Measurements from ENCODE around the gene RPL35.

- TF ChIP-seq CTCF (IDR thresholded peaks at IDR 0.05) (no peak), POLR2A (IDR thresholded peaks at IDR 0.05) (no peak)
These were observed 20.5 kb downstream of the RPL35 start for GRCh38 chr9:124841075-124841821.

Measured in lower leg skin (tissue), 3 donors.